ENCODE results near the gene SMG5.
"Not testable (repeated sequence)": the region's sequence is repeated elsewhere in the genome, so short reads cannot be mapped to it uniquely, and the experiment has no call there.

GRCh38 chr1:156216361-156217086 is 66.1 kb downstream of the SMG5 start:
- not testable (repeated sequence) for TF ChIP-seq POLR2A (IDR thresholded peaks at IDR 0.05; ENCODE audit: low read depth); CTCF (IDR thresholded peaks at IDR 0.05); POLR2AphosphoS5 (IDR thresholded peaks at IDR 0.05)

Data from esophagus muscularis mucosa (tissue), 3 donors.